ENCODE data around the gene PEAK1. TPM values are rescaled to one million over a fixed set of nuclear protein-coding genes. Genes with fewer than 3 reads are reported as not detected.

The PEAK1 gene
- polyA plus RNA-seq, 2 of the 4 experiments (the other 2 are of a cell fraction), result 7.5 to 13.7 TPM

- FAIRE-seq, result no peak
- no peaks in the 10 kb centered on the region; the same call in 1 of the 3 replicates for H3K9me3 ChIP-seq
- 95% methylated on average over 2 of the region's 2 CpGs for WGBS (ENCODE audit: missing lambda C conversion rate)
- TF ChIP-seq MAX (IDR thresholded peaks at IDR 0.05) (no peak), POLR2AphosphoS2 (conservative IDR thresholded peaks at IDR 0.05; ENCODE audit: low read length) (no peak), SREBF2 (IDR thresholded peaks at IDR 0.05) (no peak), NR3C1 (IDR thresholded peaks at IDR 0.05) (no peak), MAZ (IDR thresholded peaks at IDR 0.05; ENCODE audit: borderline replicate concordance, low read depth, low read length) (no peak), CTCF (IDR thresholded peaks at IDR 0.05) (no peak), MAFK (IDR thresholded peaks at IDR 0.05; ENCODE audit: partially characterized antibody) (no peak), CBX2 (IDR thresholded peaks at IDR 0.05; ENCODE audit: borderline replicate concordance, low read depth) (no peak), RAD21 (conservative IDR thresholded peaks at IDR 0.05 in 1 of 2, IDR thresholded peaks at IDR 0.05 in 1 of 2) (no peak), HES2 (IDR thresholded peaks at IDR 0.05) (no peak), TFCP2L1 (CRISPR knock-in tag; IDR thresholded peaks at IDR 0.05) (no peak), CBX8 (IDR thresholded peaks at IDR 0.05) (no peak), FOSB (CRISPR knock-in tag; IDR thresholded peaks at IDR 0.05) (no peak), CEBPB (IDR thresholded peaks at IDR 0.05) (no peak), MYC (IDR thresholded peaks at IDR 0.05; ENCODE audit: borderline replicate concordance, low read length) (no peak)
- ATAC-seq, result no peak
- no peak for DNase-seq (ENCODE audit: low read depth in 1 of 2, low spot score in 1 of 2)
- POLR2A ChIA-PET, result no interaction called here
- CTCF ChIA-PET, result interaction anchor here (1.8 kb wide), 1 partner anchor 359 kb away, joined by 4 read pairs; no protein-coding TSS in a partner anchor
- H3K4me1 ChIP-seq, result no peaks in the 10 kb centered on the region
- no peak overlapping the region for H3K27ac ChIP-seq
- no peak overlapping the region for H3K4me3 ChIP-seq
- H3K4me2 ChIP-seq, result no peak overlapping the region
These were observed 281.8 kb downstream of the PEAK1 start for GRCh38 chr15:77138167-77138522.

GRCh38 chr15:77135181-77135580 is 284.7 kb downstream of the PEAK1 start:
- ATAC-seq, result no peak
- WGBS (ENCODE audit: missing lambda C conversion rate), result 93% methylated on average over 4 of the region's 4 CpGs
- no peak for DNase-seq (ENCODE audit: low read depth in 1 of 2, low spot score in 1 of 2)
- Histone ChIP-seq H3K27ac (no peak overlapping the region), H3K4me1 (no peaks in the 10 kb centered on the region), H3K4me3 (no peak overlapping the region), H3K9me3 (no peaks in the 10 kb centered on the region; the same call in 2 of the 3 replicates), H3K4me2 (no peak overlapping the region)
- no peak for TF ChIP-seq CHD2 (IDR thresholded peaks at IDR 0.05; ENCODE audit: low read length, partially characterized antibody)
- ChIA-PET CTCF (no interaction called here), POLR2A (no interaction called here)
- no peak for FAIRE-seq

GRCh38 chr15:77130315-77130930 is 289.5 kb downstream of the PEAK1 start:
- Histone ChIP-seq H3K4me3 (no peak overlapping the region), H3K4me1 (no peaks in the 10 kb centered on the region), H3K27ac (no peak overlapping the region), H3K4me2 (no peak overlapping the region), H3K9me3 (no peaks in the 10 kb centered on the region)
- TF ChIP-seq HOXB13 (CRISPR knock-in tag; IDR thresholded peaks at IDR 0.05; ENCODE audit: low read depth) (no peak), CBX8 (IDR thresholded peaks at IDR 0.05) (no peak)
- no peak for ATAC-seq
- no peak for DNase-seq (ENCODE audit: low read depth in 1 of 2, low spot score in 1 of 2)
- POLR2A ChIA-PET, result no interaction called here
- CTCF ChIA-PET, result interaction anchor here (0.6 to 2.3 kb wide), 4 partner anchors 9 to 18 kb away, joined by 3 to 23 read pairs (median 4); no protein-coding TSS in a partner anchor
- 90% methylated on average over 1 of the region's 1 CpG for WGBS (ENCODE audit: missing lambda C conversion rate)
- no peak for FAIRE-seq

- H3K4me3 ChIP-seq, result no peak overlapping the region
- ChIA-PET POLR2A (no interaction called here), CTCF (interaction anchor here (0.6 to 1.1 kb wide), 3 partner anchors 9 to 132 kb away, joined by 3 read pairs; no protein-coding TSS in a partner anchor)
- FAIRE-seq, result no peak
- no peak for DNase-seq (ENCODE audit: low read depth in 1 of 2, low spot score in 1 of 2)
- no peaks in the 10 kb centered on the region for H3K9me3 ChIP-seq
- no peak for TF ChIP-seq HEYL (CRISPR knock-in tag; IDR thresholded peaks at IDR 0.05)
- 85% methylated on average over 7 of the region's 7 CpGs for WGBS (ENCODE audit: missing lambda C conversion rate)
- no peak overlapping the region for H3K27ac ChIP-seq
- no peaks in the 10 kb centered on the region for H3K4me1 ChIP-seq
- H3K4me2 ChIP-seq, result no peak overlapping the region
- no peak for ATAC-seq
These were observed 292.3 kb downstream of the PEAK1 start for GRCh38 chr15:77127626-77128025.

Measured in A549 (cell line).